H1 (cell line): ENCODE data around the gene NPHP4.

ENCODE experiments used
- EZH2 ChIP-seq: fragments of 200-600 bp; sonication (generic); IDR thresholded peaks from 2 replicates; pipeline ENCODE4 v1.7.1; 2012; ENCODE audit warnings: low read depth, mild to moderate bottlenecking, moderate library complexity, low read length, inconsistent platforms; ENCODE audit not compliant: severe bottlenecking
- GABPA ChIP-seq: IDR thresholded peaks from 2 replicates; pipeline ENCODE4 v1.6.1; 2011; ENCODE audit warnings: mild to moderate bottlenecking, low read length, moderate library complexity, borderline replicate concordance; ENCODE audit not compliant: insufficient read depth
- JUND ChIP-seq: IDR thresholded peaks from 2 replicates; pipeline ENCODE4 v1.6.1; 2011; ENCODE audit warnings: mild to moderate bottlenecking, improper control_type of control experiment, low read length
- POLR2AphosphoS5 ChIP-seq: IDR thresholded peaks from 2 replicates; pipeline ENCODE4 v1.6.1; 2011; ENCODE audit warnings: low read depth, low read length
- TF ChIP-seq, protein P1 (sequence below), 3 experiments: IDR thresholded peaks; 1 replicate in 2 of 3; 2 replicates in 1 of 3; pipeline versions ENCODE4 v1.5.1 to v1.6.1; 2011; ENCODE audit warnings: low read length in 3 of 3, mild to moderate bottlenecking in 3 of 3, inconsistent platforms in 2 of 3, low read depth in 1 of 3, moderate library complexity in 1 of 3; ENCODE audit not compliant: insufficient read depth in 1 of 3; ENCODE audit errors: control extremely low read depth in 1 of 3
- TF ChIP-seq, protein P2 (sequence below): IDR thresholded peaks from 2 replicates; pipeline ENCODE4 v1.6.1; 2012; ENCODE audit warnings: inconsistent platforms

DNA sequence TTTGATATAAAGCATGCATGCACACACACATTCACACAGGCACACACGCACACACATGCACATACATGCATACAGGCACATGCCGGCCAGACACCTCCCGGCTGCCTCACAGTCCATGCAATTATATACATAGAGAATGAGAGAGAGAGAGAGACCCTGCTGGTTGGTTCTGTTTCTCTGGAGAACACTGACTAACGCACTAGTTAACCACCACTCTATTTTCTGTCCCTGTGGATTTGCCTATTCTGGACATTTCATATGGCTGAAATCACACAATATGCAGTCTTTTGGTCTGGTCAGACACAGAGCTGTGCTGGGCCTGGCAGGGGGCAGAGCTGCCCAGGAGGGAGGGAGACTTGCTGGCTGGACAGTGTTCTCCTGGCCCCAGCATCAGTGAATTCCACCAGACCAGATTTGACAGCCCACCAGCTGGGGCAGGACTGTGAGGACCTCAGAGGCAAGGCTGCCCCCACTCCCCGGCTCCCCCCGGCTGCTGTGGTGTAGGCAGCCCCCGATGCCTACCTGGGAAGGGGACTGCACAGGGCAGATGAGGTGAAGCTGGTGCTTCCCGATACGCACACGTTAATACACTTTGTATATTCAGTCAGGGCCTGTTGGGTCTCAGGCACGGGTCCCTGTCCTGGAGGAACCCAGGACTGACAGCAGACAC lies 152.2 kb downstream of the NPHP4 start:
- TF ChIP-seq POLR2AphosphoS5, result no peak
- TF ChIP-seq, protein P1, sequence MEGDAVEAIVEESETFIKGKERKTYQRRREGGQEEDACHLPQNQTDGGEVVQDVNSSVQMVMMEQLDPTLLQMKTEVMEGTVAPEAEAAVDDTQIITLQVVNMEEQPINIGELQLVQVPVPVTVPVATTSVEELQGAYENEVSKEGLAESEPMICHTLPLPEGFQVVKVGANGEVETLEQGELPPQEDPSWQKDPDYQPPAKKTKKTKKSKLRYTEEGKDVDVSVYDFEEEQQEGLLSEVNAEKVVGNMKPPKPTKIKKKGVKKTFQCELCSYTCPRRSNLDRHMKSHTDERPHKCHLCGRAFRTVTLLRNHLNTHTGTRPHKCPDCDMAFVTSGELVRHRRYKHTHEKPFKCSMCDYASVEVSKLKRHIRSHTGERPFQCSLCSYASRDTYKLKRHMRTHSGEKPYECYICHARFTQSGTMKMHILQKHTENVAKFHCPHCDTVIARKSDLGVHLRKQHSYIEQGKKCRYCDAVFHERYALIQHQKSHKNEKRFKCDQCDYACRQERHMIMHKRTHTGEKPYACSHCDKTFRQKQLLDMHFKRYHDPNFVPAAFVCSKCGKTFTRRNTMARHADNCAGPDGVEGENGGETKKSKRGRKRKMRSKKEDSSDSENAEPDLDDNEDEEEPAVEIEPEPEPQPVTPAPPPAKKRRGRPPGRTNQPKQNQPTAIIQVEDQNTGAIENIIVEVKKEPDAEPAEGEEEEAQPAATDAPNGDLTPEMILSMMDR (IDR thresholded peaks at IDR 0.05; ENCODE audit: control extremely low read depth in 1 of 3, insufficient read depth in 1 of 3, low read depth in 1 of 3, low read length in 3 of 3), result no peak
- TF ChIP-seq GABPA, result no peak
- TF ChIP-seq, protein P2, sequence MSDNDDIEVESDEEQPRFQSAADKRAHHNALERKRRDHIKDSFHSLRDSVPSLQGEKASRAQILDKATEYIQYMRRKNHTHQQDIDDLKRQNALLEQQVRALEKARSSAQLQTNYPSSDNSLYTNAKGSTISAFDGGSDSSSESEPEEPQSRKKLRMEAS, result no peak
- TF ChIP-seq EZH2, result no peak
- TF ChIP-seq JUND, result no peak
